HG03460 (cell line): ENCODE data around the gene DIAPH3.

Experiments
- ATAC-seq: cut with Tn5 transposase; IDR thresholded peaks from one replicate; pipeline ENCODE4 v1.9.1; 2021; ENCODE audit not compliant: unreplicated experiment

Gene DIAPH3

GRCh38 chr13:59801107-59801880 lies 362.4 kb downstream of the DIAPH3 start:
- ATAC-seq, result no peak

DNA sequence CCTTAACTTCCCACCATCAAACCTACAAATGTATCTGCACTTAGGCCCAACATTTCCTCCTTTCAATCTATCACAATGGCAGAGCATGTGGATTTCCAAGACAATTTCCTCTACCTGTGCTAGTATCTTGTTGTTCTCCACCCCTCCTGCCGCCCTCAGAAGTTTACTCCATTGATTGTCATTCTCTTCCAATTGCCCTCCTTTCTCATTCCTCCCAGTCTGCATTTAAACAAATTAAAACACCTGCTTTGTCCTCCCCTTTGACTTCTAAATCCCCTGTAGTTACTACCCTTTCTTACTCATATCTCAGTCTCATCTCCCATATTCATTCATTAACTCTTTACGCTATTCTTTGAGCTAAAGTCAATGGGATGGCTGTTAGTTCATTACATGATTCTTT lies 370.6 kb downstream of the DIAPH3 start:
- ATAC-seq, result no peak

GRCh38 chr13:59790626-59791025 lies 373.1 kb downstream of the DIAPH3 start:
- ATAC-seq, result no peak

DNA sequence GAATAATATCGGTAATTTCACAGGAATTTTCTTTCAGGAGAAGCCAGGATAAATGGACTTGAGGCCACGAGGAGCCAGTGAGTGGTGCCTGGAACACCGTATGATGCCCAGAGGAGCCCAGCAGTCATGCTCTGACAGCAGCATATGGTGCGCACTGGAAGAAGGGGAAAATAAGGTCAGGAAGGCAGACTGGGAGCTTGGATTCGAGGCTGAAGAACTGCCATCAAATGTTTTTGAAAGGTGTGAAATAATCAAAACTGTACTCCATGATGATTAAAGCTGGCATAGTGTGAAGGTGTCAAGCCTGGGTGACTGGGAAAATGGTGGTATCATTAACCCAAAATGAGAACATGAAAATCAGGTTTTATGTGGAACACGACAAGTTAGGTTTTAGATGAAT lies 374.2 kb downstream of the DIAPH3 start:
- no peak for ATAC-seq

- ATAC-seq, result no peak
Measured at GRCh38 chr13:59787679-59788078, 376.0 kb downstream of the DIAPH3 start.

- no peak for ATAC-seq
Measured at GRCh38 chr13:59782696-59783095, 381.0 kb downstream of the DIAPH3 start.

DNA sequence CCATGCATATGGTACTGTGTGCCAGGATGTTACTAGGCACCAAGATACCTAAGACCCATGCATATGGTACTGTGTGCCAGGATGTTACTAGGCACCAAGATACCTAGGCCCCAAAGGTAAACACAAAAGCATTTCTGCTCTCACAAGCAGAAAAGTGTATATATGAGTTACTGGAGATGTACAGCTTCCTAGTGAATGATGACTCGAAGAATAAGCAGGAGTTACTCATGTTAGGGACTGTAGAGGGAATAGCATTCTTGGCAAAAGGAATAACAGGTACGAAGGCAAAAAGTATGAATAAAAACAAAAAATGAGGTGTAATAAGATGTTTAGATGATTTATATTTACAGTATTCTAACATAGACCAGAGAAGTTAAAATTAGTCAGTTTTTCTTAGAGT lies 383.7 kb downstream of the DIAPH3 start:
- ATAC-seq, result no peak

GRCh38 chr13:59776924-59777690 lies 386.6 kb downstream of the DIAPH3 start:
- no peak for ATAC-seq

GRCh38 chr13:59774491-59774971 lies 389.2 kb downstream of the DIAPH3 start:
- no peak for ATAC-seq

- no peak for ATAC-seq
Measured at GRCh38 chr13:59771272-59771671, 392.5 kb downstream of the DIAPH3 start.

- ATAC-seq, result no peak
Measured at GRCh38 chr13:59770451-59770850, 393.3 kb downstream of the DIAPH3 start.

- ATAC-seq, result no peak
Measured at GRCh38 chr13:59766236-59766635, 397.5 kb downstream of the DIAPH3 start.

DNA sequence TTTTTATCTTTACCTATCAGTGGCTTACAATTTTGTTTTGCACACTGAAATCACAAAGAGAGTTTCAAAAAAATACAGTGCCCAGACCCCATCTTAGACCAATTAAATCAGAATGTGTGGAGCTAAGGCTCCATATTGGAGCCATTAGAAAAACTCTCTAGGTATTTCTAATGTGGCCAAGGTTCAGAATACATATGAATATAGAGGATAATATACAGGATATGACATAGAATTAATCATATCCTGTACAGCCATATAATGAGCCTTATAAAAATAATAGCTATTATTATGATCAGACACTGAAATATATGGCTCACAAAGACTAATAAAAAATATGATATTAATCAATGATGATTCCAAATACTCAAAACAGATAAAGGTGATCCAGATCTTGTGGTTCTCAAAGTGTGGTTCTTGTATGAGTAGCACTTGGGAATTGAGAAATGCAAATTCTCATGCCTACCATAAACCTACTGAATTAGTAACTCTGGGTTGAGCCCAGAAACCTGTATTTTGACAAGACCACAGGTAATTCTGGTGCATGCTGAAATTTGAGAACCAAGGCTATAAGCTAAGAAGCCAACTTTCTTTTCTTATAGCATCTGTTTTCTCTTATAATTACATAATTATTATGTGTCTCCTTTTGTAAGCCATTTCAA lies 408.0 kb downstream of the DIAPH3 start:
- no peak for ATAC-seq

DNA sequence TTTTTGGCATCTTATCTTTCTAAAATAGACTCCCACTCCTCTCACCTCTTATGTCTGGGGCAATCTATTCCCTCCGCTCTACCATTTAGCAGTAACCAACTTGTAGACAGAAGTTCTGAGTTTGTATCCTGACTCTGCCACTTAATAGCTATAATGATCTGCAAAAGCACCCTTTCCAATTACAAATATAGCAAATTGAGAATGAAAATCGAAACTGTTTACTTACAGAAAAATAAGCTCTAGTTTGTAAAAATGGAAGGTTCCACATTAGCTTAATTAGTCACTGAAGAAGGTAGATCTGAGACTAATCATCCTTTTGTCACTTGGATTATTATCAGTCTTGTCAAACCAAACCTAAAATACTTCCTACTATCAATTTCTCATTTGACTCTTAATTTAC lies 409.3 kb downstream of the DIAPH3 start:
- ATAC-seq, result no peak

- ATAC-seq, result no peak
Measured at GRCh38 chr13:59750860-59751259, 412.9 kb downstream of the DIAPH3 start.

GRCh38 chr13:59748046-59748445 lies 415.7 kb downstream of the DIAPH3 start:
- no peak for ATAC-seq

DNA sequence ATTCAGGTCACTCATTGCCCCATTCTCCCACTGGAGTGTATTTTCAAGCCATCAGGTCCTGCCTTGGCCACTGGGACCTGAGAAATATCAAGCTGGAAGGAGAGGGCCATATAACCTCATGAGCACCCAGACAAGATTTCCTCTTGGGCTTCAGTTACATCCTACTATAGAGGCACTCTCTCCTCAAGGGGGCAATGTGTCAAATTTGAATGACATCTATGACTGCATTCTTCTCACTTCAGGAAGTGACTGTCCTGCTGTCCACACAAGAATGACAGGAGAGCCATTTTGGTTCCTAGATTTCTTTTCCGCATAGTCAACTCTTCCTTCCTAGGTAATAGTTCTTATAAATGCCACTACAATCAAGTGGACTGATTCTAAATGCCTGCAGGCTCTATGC lies 416.2 kb downstream of the DIAPH3 start:
- no peak for ATAC-seq

- no peak for ATAC-seq
Measured at GRCh38 chr13:59746291-59746962, 417.3 kb downstream of the DIAPH3 start.

DNA sequence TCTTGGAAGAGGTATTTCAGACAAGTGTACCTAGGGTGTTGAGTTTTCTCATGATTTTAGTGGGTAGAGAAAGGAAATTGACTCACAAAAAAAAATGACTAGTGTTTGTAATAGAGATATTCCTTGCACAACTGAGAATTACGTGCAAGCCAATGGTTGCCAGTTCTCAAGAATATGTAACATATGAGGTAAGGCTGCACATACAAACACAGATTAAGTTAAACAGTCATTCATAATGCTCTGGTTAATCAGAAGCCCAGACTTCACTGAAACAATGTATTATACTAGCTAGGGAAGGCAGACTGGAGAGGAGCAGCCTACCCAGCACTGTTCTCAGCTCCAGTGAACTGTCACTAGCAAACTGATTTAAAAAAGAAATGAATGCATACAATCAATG lies 418.3 kb downstream of the DIAPH3 start:
- ATAC-seq, result peak; percentile 58

DNA sequence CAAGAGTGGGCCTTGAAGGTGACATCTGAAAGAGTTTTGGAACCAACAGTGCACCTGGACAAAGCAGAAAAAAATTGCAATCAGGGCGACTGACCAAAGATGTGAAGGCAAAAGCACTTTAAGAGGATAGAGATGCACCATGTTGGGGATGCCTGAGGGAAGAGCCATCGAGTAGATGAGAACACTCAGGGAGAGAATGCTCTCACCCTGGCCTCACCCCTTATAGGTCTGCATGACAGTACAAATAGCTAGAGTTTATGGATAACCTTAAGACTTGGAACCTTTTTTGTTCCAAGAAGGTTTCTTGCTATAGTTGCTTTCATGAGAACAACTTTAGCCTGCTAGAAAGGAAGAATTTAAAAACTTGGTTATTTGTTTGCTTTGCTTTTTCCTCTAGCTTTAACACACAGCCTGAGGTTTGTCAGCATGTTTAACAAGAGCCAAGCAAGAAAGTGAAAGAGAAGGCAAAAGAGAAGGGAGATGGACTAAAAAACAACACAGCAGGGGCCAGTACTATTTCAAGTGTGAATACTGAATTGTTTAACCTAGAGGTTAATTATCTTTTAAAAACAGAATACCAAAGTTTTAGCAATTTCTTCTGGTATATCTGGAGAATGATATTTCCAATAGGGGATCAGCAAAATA lies 418.9 kb downstream of the DIAPH3 start:
- peak; percentile 44 for ATAC-seq

DNA sequence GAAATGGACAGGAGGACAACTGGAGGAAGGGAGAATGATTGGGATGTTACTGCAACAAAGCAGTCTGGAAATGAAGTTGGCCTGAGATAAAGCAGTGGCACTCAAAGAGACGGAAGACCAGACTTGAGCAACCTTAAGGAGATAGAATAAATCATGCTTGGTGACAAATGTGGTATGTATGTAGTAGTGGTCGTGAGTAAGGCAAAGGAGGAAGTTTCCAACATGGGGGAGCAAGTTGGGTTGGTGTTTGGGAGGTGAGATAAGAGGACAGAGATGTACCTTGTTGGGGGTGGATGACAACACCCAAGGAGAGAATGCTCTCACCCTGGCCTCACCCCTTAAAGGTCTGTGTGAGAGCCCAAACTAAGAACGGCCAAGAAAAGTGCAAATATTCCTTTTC lies 420.5 kb downstream of the DIAPH3 start:
- ATAC-seq, result no peak
